ENCODE measurements around the gene EFHC1.

EFHC1 gene

DNA sequence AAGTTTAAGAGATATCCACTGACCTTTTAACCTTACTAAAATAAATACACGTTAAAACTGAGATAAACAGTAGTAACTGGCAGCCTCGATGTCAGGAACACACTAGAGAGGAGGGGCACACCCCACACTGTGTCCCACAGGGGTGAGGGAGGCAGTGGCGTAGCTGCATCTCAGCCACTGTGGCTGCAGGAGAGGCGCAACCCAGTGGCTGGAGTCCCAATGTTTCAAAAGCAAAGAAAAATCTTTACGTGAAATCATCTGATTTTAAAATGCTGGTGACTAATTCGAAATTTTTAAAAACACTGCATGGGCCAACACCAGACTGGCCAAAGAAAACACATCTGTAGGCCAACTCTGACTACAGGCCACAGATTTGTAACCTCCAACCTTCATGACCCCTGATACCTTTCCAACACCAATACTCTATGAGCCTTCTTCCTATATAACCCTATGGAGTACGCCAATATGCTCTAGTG, 102.0 kb downstream of the EFHC1 start:
- Histone ChIP-seq H3K36me3 (ENCODE audit: control insufficient read depth in 5 of 5, insufficient read depth in 5 of 5, low read length in 5 of 5) (peaks cover 0 to 2% (median 0%) of the 10 kb centered on the region in 5 donors), H3K27ac (ENCODE audit: low read depth, low read length) (peak overlapping the region; percentile 69), H3K4me3 (ENCODE audit: low read depth in 1 of 5, low read length in 5 of 5) (peak overlapping the region in 1 of 5 donors; percentile 24), H3K4me1 (ENCODE audit: control insufficient read depth in 5 of 5, insufficient read depth in 5 of 5, low read length in 5 of 5) (peaks cover 7 to 39% (median 35%) of the 10 kb centered on the region in 5 donors), H3K27me3 (ENCODE audit: control insufficient read depth in 5 of 5, insufficient read depth in 4 of 5, low read length in 5 of 5) (no peaks in the 10 kb centered on the region), H3K9me3 (ENCODE audit: control insufficient read depth in 5 of 5, low read length in 5 of 5) (no peaks in the 10 kb centered on the region), H3K9ac (ENCODE audit: low read length in 5 of 5) (peak overlapping the region in 2 of 5 donors; percentile 26 to 59)

DNA sequence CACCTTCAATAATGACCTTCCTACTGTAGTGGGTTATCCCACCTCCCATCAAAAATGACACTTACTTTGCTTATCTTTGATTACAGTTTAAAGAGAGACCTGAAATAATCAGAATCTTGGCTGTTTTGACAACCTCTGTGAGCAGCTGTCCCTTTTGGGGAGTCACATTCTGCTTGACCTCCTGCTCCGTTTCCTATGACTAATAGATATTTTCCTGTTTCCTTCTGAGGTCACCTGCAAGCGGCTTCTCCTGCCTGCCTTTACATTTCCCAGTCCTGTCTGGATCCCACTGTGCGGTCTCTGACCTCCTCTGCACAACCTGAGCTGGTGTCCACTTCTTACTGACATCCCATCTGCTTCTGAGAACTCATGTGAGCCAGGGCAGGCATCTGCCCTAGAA, 102.5 kb downstream of the EFHC1 start:
- Histone ChIP-seq H3K27me3 (ENCODE audit: control insufficient read depth in 5 of 5, insufficient read depth in 4 of 5, low read length in 5 of 5) (no peaks in the 10 kb centered on the region), H3K9me3 (ENCODE audit: control insufficient read depth in 5 of 5, low read length in 5 of 5) (no peaks in the 10 kb centered on the region), H3K36me3 (ENCODE audit: control insufficient read depth in 5 of 5, insufficient read depth in 5 of 5, low read length in 5 of 5) (peaks cover 0 to 2% (median 0%) of the 10 kb centered on the region in 5 donors), H3K9ac (ENCODE audit: low read length in 5 of 5) (peak overlapping the region in 3 of 5 donors; percentile 16 to 42 (median 26)), H3K27ac (ENCODE audit: low read depth, low read length) (peak overlapping the region; percentile 69), H3K4me1 (ENCODE audit: control insufficient read depth in 5 of 5, insufficient read depth in 5 of 5, low read length in 5 of 5) (peaks cover 5 to 34% (median 31%) of the 10 kb centered on the region in 5 donors), H3K4me3 (ENCODE audit: low read depth in 1 of 5, low read length in 5 of 5) (no peak overlapping the region)

DNA sequence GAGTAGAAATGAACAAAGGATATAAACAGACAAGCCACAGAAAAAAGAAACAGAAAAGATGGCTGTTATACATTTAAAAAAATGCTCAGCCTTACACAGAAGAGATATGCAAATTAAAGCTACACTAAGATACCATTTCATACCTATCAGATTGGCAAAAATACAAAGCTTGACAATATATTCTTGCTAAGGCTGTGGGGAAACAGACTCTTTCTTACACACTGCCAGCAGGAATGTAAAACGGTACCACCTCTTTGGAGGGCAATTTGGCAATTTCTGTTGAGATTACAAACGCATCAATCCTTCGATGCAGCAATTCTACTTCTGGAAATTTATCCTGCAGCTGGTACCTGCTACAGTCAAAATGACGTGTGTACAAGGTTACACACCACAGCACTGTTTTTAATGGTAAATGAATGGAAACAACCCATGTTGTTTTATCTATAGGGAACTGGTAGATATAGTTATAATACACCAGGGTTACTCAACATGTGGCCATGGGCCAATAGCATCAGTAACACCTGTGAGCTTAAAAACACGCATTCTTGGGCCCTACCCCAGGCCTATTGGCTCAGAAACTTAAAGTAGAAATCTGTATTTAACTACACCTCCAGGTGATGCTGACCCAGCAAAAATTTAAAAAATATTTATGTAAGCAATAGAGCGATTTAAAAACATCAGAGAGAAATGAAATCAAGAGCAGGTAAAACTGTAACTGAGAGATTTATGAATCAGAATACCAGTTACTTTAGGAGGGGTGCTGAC, 103.4 kb downstream of the EFHC1 start:
- H3K36me3 ChIP-seq (ENCODE audit: control insufficient read depth in 5 of 5, insufficient read depth in 5 of 5, low read length in 5 of 5): peaks cover 0 to 2% (median 0%) of the 10 kb centered on the region in 5 donors
- no peak overlapping the region for H3K4me3 ChIP-seq (ENCODE audit: low read depth in 1 of 5, low read length in 5 of 5)
- no peak overlapping the region for H3K9ac ChIP-seq (ENCODE audit: low read length in 5 of 5)
- H3K4me1 ChIP-seq (ENCODE audit: control insufficient read depth in 5 of 5, insufficient read depth in 5 of 5, low read length in 5 of 5): peaks cover 4 to 26% (median 22%) of the 10 kb centered on the region in 5 donors
- H3K9me3 ChIP-seq (ENCODE audit: control insufficient read depth in 5 of 5, low read length in 5 of 5): no peaks in the 10 kb centered on the region
- peak overlapping the region; percentile 69 for H3K27ac ChIP-seq (ENCODE audit: low read depth, low read length)
- H3K27me3 ChIP-seq (ENCODE audit: control insufficient read depth in 5 of 5, insufficient read depth in 4 of 5, low read length in 5 of 5): no peaks in the 10 kb centered on the region

DNA sequence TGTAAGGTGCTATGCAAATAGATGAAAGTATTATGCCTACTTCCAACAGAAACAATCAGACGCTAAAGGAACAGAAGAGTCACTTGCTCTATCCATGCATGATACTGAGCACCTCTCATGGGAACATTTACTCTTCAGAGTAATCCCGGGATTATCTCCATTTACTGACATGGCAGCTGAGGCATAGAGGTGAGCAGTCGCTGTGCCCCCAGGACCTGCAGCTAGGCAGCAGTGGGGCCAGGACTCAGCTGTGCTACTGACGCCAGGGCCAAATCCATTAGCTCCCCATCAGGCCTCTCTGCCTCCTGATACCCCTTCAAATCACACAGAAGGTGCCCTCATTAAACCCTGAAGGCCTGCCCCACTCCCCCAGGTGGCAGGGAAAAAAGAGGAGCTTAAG, 104.8 kb downstream of the EFHC1 start:
- H3K27me3 ChIP-seq (ENCODE audit: control insufficient read depth in 5 of 5, insufficient read depth in 4 of 5, low read length in 5 of 5): no peaks in the 10 kb centered on the region
- H3K36me3 ChIP-seq (ENCODE audit: control insufficient read depth in 5 of 5, insufficient read depth in 5 of 5, low read length in 5 of 5): no peaks in the 10 kb centered on the region
- peaks cover 4 to 23% (median 22%) of the 10 kb centered on the region in 5 donors for H3K4me1 ChIP-seq (ENCODE audit: control insufficient read depth in 5 of 5, insufficient read depth in 5 of 5, low read length in 5 of 5)
- H3K9me3 ChIP-seq (ENCODE audit: control insufficient read depth in 5 of 5, low read length in 5 of 5): no peaks in the 10 kb centered on the region
- H3K9ac ChIP-seq (ENCODE audit: low read length in 5 of 5): no peak overlapping the region
- no peak overlapping the region for H3K4me3 ChIP-seq (ENCODE audit: low read depth in 1 of 5, low read length in 5 of 5)
- no peak overlapping the region for H3K27ac ChIP-seq (ENCODE audit: low read depth, low read length)

DNA sequence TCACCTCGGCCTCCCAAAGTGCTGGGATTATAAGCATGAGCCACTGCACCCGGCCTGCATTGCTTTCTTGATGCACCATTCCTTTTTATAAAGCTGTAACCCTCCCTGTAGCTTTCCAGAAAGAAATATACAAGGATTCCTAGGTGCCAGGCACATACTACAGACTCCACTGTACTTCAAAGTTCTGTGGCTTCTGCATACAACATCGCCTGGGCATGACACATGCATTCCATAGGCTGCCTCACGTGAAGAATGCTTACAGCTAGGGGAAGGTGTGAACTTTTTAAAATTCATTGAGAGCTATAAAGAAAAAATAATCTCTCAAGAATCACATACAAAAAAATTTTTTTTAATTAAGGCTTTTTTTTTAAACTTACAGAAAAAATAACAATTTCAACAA, 106.5 kb downstream of the EFHC1 start:
- Histone ChIP-seq H3K4me1 (ENCODE audit: control insufficient read depth in 5 of 5, insufficient read depth in 5 of 5, low read length in 5 of 5) (peaks cover 4 to 15% (median 13%) of the 10 kb centered on the region in 5 donors), H3K9ac (ENCODE audit: low read length in 5 of 5) (no peak overlapping the region), H3K36me3 (ENCODE audit: control insufficient read depth in 5 of 5, insufficient read depth in 5 of 5, low read length in 5 of 5) (peaks cover 0 to 7% (median 0%) of the 10 kb centered on the region in 5 donors), H3K27ac (ENCODE audit: low read depth, low read length) (no peak overlapping the region), H3K4me3 (ENCODE audit: low read depth in 1 of 5, low read length in 5 of 5) (no peak overlapping the region), H3K27me3 (ENCODE audit: control insufficient read depth in 5 of 5, insufficient read depth in 4 of 5, low read length in 5 of 5) (no peaks in the 10 kb centered on the region), H3K9me3 (ENCODE audit: control insufficient read depth in 5 of 5, low read length in 5 of 5) (no peaks in the 10 kb centered on the region)

DNA sequence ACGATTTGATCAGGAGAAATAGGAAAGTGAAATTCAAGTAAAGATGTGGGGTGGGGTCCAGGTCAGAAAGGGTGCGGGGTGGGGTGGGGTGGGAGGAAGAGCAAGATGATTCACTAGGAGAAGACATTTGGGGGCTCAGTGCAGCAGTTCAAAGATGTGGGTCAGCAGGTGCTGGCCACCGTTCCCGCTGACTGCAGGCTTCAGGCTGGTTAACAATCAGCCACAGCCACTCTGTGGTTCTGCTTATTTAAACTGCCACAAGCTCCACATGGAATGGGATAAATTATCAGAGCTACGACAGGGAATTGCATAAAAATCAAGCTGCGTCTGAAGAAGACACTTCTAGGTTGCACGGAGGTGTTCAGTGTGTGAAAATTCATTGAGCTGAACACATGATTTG, 107.3 kb downstream of the EFHC1 start:
- Histone ChIP-seq H3K9ac (ENCODE audit: low read length in 5 of 5) (no peak overlapping the region), H3K36me3 (ENCODE audit: control insufficient read depth in 5 of 5, insufficient read depth in 5 of 5, low read length in 5 of 5) (peaks cover 0 to 7% (median 0%) of the 10 kb centered on the region in 5 donors), H3K9me3 (ENCODE audit: control insufficient read depth in 5 of 5, low read length in 5 of 5) (no peaks in the 10 kb centered on the region), H3K27me3 (ENCODE audit: control insufficient read depth in 5 of 5, insufficient read depth in 4 of 5, low read length in 5 of 5) (no peaks in the 10 kb centered on the region), H3K4me1 (ENCODE audit: control insufficient read depth in 5 of 5, insufficient read depth in 5 of 5, low read length in 5 of 5) (peaks cover 0 to 7% (median 5%) of the 10 kb centered on the region in 5 donors), H3K27ac (ENCODE audit: low read depth, low read length) (no peak overlapping the region), H3K4me3 (ENCODE audit: low read depth in 1 of 5, low read length in 5 of 5) (no peak overlapping the region)

DNA sequence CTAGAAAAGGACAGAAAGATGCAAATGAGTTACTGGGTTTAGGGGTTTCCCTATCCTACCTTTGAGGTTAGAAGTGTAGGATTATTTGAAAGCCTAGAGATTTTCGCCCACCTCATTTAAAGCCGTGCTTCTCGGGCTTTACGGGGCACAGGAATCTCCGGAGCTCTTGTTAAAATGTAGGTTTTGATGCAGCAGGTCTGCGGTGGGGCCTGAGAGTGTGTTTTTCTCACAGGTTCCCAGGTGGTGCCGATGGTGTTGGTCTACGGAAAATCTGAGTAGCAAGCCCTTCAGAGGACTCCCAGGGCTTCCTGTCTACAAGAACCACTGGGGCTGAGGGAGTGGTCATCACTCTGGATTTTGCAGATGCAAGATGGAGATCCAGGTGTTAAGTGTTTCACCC, 109.2 kb downstream of the EFHC1 start:
- no peak overlapping the region for H3K4me3 ChIP-seq (ENCODE audit: low read depth in 1 of 5, low read length in 5 of 5)
- no peaks in the 10 kb centered on the region for H3K4me1 ChIP-seq (ENCODE audit: control insufficient read depth in 5 of 5, insufficient read depth in 5 of 5, low read length in 5 of 5)
- H3K27ac ChIP-seq (ENCODE audit: low read depth, low read length): no peak overlapping the region
- H3K27me3 ChIP-seq (ENCODE audit: control insufficient read depth in 5 of 5, insufficient read depth in 4 of 5, low read length in 5 of 5): no peaks in the 10 kb centered on the region
- H3K36me3 ChIP-seq (ENCODE audit: control insufficient read depth in 5 of 5, insufficient read depth in 5 of 5, low read length in 5 of 5): peaks cover 0 to 15% (median 8%) of the 10 kb centered on the region in 5 donors
- H3K9me3 ChIP-seq (ENCODE audit: control insufficient read depth in 5 of 5, low read length in 5 of 5): no peaks in the 10 kb centered on the region
- no peak overlapping the region for H3K9ac ChIP-seq (ENCODE audit: low read length in 5 of 5)

DNA sequence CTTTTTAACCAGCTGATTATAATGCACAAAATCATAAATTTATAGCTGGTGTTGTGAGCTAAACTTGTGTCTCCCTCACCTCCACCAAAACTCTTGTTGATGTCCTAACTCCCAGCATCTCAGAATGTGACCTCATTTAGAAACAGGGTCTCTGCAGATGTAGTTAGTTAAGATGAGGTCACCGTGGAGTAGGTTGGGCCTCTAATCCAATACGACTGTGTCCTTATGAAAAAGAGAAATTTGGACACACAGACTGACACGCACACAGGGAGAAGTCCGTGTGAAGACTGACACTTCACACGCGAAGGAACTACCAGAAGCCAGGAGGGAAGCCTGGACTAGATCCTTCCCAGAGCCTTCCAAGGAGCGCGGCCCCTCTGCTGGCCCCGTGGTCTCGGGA, 110.2 kb downstream of the EFHC1 start:
- Histone ChIP-seq H3K4me1 (ENCODE audit: control insufficient read depth in 5 of 5, insufficient read depth in 5 of 5, low read length in 5 of 5) (peaks cover 0 to 4% (median 0%) of the 10 kb centered on the region in 5 donors), H3K9me3 (ENCODE audit: control insufficient read depth in 5 of 5, low read length in 5 of 5) (no peaks in the 10 kb centered on the region), H3K27ac (ENCODE audit: low read depth, low read length) (no peak overlapping the region), H3K27me3 (ENCODE audit: control insufficient read depth in 5 of 5, insufficient read depth in 4 of 5, low read length in 5 of 5) (no peaks in the 10 kb centered on the region), H3K4me3 (ENCODE audit: low read depth in 1 of 5, low read length in 5 of 5) (no peak overlapping the region), H3K36me3 (ENCODE audit: control insufficient read depth in 5 of 5, insufficient read depth in 5 of 5, low read length in 5 of 5) (peaks cover 0 to 22% (median 18%) of the 10 kb centered on the region in 5 donors), H3K9ac (ENCODE audit: low read length in 5 of 5) (no peak overlapping the region)

DNA sequence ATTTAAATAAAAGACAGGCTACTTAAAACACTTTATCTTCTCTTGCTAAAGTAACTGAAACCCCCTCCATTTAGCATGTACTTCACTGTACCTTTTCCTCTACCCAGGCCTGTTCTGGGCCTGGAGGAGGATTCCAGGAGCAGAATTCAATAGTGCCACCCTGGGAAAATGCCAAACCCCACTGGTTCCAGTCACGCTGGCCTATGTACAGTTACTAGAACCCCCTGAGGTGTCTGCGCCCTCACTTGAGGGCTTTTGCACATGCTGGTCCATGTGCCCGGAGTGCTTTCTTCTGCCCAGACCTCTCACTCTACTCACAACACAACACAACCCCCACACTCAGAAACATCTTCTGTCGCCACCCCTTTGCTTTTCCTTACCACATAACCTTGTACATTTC, 111.3 kb downstream of the EFHC1 start:
- Histone ChIP-seq H3K4me1 (ENCODE audit: control insufficient read depth in 5 of 5, insufficient read depth in 5 of 5, low read length in 5 of 5) (peaks cover 0 to 4% (median 0%) of the 10 kb centered on the region in 5 donors), H3K27ac (ENCODE audit: low read depth, low read length) (no peak overlapping the region), H3K9ac (ENCODE audit: low read length in 5 of 5) (no peak overlapping the region), H3K9me3 (ENCODE audit: control insufficient read depth in 5 of 5, low read length in 5 of 5) (no peaks in the 10 kb centered on the region), H3K36me3 (ENCODE audit: control insufficient read depth in 5 of 5, insufficient read depth in 5 of 5, low read length in 5 of 5) (peaks cover 0 to 23% (median 18%) of the 10 kb centered on the region in 5 donors), H3K27me3 (ENCODE audit: control insufficient read depth in 5 of 5, insufficient read depth in 4 of 5, low read length in 5 of 5) (no peaks in the 10 kb centered on the region), H3K4me3 (ENCODE audit: low read depth in 1 of 5, low read length in 5 of 5) (no peak overlapping the region)

DNA sequence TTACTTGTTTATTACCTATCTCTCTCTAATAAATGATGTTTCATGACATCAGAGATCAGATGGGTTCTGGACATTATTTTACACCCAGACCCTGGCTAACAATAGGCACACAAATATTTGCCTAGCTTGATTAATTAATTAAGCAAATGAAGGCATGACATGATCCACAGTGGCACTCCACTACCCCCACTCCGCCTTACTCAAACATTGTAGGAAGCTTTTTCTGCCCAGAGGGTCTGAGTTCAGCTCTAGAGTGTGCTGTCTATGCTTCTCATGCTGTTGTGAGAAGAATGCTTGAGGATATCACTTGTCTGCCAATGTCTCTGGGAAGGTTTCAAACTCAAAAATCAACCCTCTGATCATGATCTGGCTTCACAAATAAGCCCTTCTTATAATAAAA, 111.7 kb downstream of the EFHC1 start:
- Histone ChIP-seq H3K4me1 (ENCODE audit: control insufficient read depth in 5 of 5, insufficient read depth in 5 of 5, low read length in 5 of 5) (peaks cover 0 to 7% (median 3%) of the 10 kb centered on the region in 5 donors), H3K27me3 (ENCODE audit: control insufficient read depth in 5 of 5, insufficient read depth in 4 of 5, low read length in 5 of 5) (no peaks in the 10 kb centered on the region), H3K36me3 (ENCODE audit: control insufficient read depth in 5 of 5, insufficient read depth in 5 of 5, low read length in 5 of 5) (peaks cover 0 to 23% (median 18%) of the 10 kb centered on the region in 5 donors), H3K4me3 (ENCODE audit: low read depth in 1 of 5, low read length in 5 of 5) (no peak overlapping the region), H3K9ac (ENCODE audit: low read length in 5 of 5) (no peak overlapping the region), H3K9me3 (ENCODE audit: control insufficient read depth in 5 of 5, low read length in 5 of 5) (no peaks in the 10 kb centered on the region), H3K27ac (ENCODE audit: low read depth, low read length) (no peak overlapping the region)

Data from subcutaneous abdominal adipose tissue (tissue), 5 donors.